Measurements from ENCODE around the gene RBM22. TPM values are rescaled to one million over a fixed set of nuclear protein-coding genes. Genes with fewer than 3 reads are reported as not detected.
"Not testable (repeated sequence)": the region's sequence is repeated elsewhere in the genome, so short reads cannot be mapped to it uniquely, and the experiment has no call there.

RBM22 gene
- total RNA-seq: 10 to 100 TPM; 40.0 to 42.6 TPM

- DNase-seq: peak; percentile 95
- H3K9ac ChIP-seq (ENCODE audit: low read depth in 2 of 2, low read length in 2 of 2): peak within 1 kb of the TSS; percentile 90 to 96
- H3K4me3 ChIP-seq: peak within 1 kb of the TSS; percentile 96
- peaks cover 9% of the 10 kb centered on the region for H3K4me1 ChIP-seq
- no peaks in the 10 kb centered on the region for H3K27me3 ChIP-seq
- H3K27ac ChIP-seq: peak within 1 kb of the TSS; percentile 93
- TF ChIP-seq CTCF (IDR thresholded peaks at IDR 0.05): peak; percentile 60
- no peaks in the 10 kb centered on the region for H3K9me3 ChIP-seq
- intact Hi-C loops (cut with DNase I): loop anchor here (5.0 kb wide), 1 partner anchor 77 kb away; the partner anchor contains the start of gene SMIM3
- H3K36me3 ChIP-seq: peaks cover 17% of the 10 kb centered on the region
Observed at GRCh38 chr5:150700594-150701377, at the start of gene RBM22. RBM22 (minus strand) TSS chr5:150701062; CDS start chr5:150700985, 77 bp downstream.

- Histone ChIP-seq H3K9me3 (no peaks in the 10 kb centered on the region), H3K9ac (ENCODE audit: low read depth in 2 of 2, low read length in 2 of 2) (no peak overlapping the region), H3K36me3 (peaks cover 14% of the 10 kb centered on the region), H3K27ac (no peak overlapping the region), H3K4me3 (no peak overlapping the region), H3K4me1 (peaks cover 3% of the 10 kb centered on the region), H3K27me3 (no peaks in the 10 kb centered on the region)
- intact Hi-C loops (cut with DNase I): no loop called here
- TF ChIP-seq CTCF (IDR thresholded peaks at IDR 0.05): no peak
- DNase-seq: no peak
Observed at GRCh38 chr5:150750469-150750868, 49.6 kb upstream of the RBM22 start.

GRCh38 chr5:150743142-150743488 is 42.3 kb upstream of the RBM22 start:
- DNase-seq; H3K9ac ChIP-seq (ENCODE audit: low read depth in 2 of 2, low read length in 2 of 2); H3K36me3 ChIP-seq; H3K9me3 ChIP-seq; H3K27ac ChIP-seq; H3K27me3 ChIP-seq; H3K4me1 ChIP-seq; intact Hi-C loops (cut with DNase I); H3K4me3 ChIP-seq: not testable (repeated sequence)

- H3K36me3 ChIP-seq; intact Hi-C loops (cut with DNase I); H3K27ac ChIP-seq; H3K27me3 ChIP-seq; H3K9me3 ChIP-seq; DNase-seq; H3K4me3 ChIP-seq; H3K9ac ChIP-seq (ENCODE audit: low read depth in 2 of 2, low read length in 2 of 2); H3K4me1 ChIP-seq: not testable (repeated sequence)
Observed at GRCh38 chr5:150742455-150743141, 41.7 kb upstream of the RBM22 start.

- intact Hi-C loops (cut with DNase I): no loop called here
- DNase-seq: no peak
- Histone ChIP-seq H3K4me3 (no peak overlapping the region), H3K4me1 (no peaks in the 10 kb centered on the region), H3K27ac (no peak overlapping the region), H3K9ac (ENCODE audit: low read depth in 2 of 2, low read length in 2 of 2) (no peak overlapping the region), H3K36me3 (no peaks in the 10 kb centered on the region), H3K9me3 (no peaks in the 10 kb centered on the region), H3K27me3 (no peaks in the 10 kb centered on the region)
- no peak for TF ChIP-seq CTCF (IDR thresholded peaks at IDR 0.05)
Observed at GRCh38 chr5:150740992-150741391, 40.1 kb upstream of the RBM22 start.

GRCh38 chr5:150738862-150739261 is 38.0 kb upstream of the RBM22 start:
- DNase-seq: no peak
- H3K27me3 ChIP-seq: no peaks in the 10 kb centered on the region
- H3K27ac ChIP-seq: no peak overlapping the region
- no peak overlapping the region for H3K4me3 ChIP-seq
- H3K36me3 ChIP-seq: no peaks in the 10 kb centered on the region
- intact Hi-C loops (cut with DNase I): no loop called here
- H3K9ac ChIP-seq (ENCODE audit: low read depth in 2 of 2, low read length in 2 of 2): no peak overlapping the region
- no peak for TF ChIP-seq CTCF (IDR thresholded peaks at IDR 0.05)
- no peaks in the 10 kb centered on the region for H3K4me1 ChIP-seq
- no peaks in the 10 kb centered on the region for H3K9me3 ChIP-seq
